Activated CD4-positive, alpha-beta T cell treated with anti-CD3 and anti-CD28 coated beads, Interleukin-2, amount 10 ng/mL, durations not matched to agents 7 days and 5 days (primary cell): ENCODE measurements around the gene MINDY4. TPM values are rescaled to one million over a fixed set of nuclear protein-coding genes. Genes with fewer than 3 reads are reported as not detected.
A peak's percentile ranks its signal among the peaks of the same experiment; 100 is the strongest.

ENCODE experiments used
- CTCF ChIA-PET: fragments of 350-600 bp; sonication (Branson Sonifier 250); formaldehyde crosslinking; loops from one replicate; lab custom pipeline; 2021; ENCODE audit warnings: antibody characterized with exemption; lab: Charles Lee
- POLR2A ChIA-PET: fragments of 350-600 bp; sonication (Branson Sonifier 250); formaldehyde crosslinking; loops from one replicate; lab custom pipeline; 2021; ENCODE audit warnings: antibody characterized with exemption; lab: Charles Lee
- DNase-seq: peaks from one replicate; pipeline ENCODE4 v3.0.0-alpha.2; 2020
- H3K27ac Mint-ChIP-seq: one replicate; pipeline ENCODE4 v1.8.0; 2021; ENCODE audit warnings: mild to moderate bottlenecking, moderate library complexity, mixed read lengths
- H3K27me3 Mint-ChIP-seq: one replicate; pipeline ENCODE4 v1.8.0; 2021; ENCODE audit warnings: mixed read lengths
- H3K36me3 Mint-ChIP-seq: one replicate; pipeline ENCODE4 v1.8.0; 2021; ENCODE audit warnings: low read depth, mixed read lengths
- H3K4me1 Mint-ChIP-seq: one replicate; pipeline ENCODE4 v1.8.0; 2021; ENCODE audit warnings: mixed read lengths
- H3K4me3 Mint-ChIP-seq: one replicate; pipeline ENCODE4 v1.8.0; 2021; ENCODE audit warnings: mild to moderate bottlenecking, moderate library complexity, mixed read lengths
- H3K9me3 Mint-ChIP-seq: one replicate; pipeline ENCODE4 v1.8.0; 2021; ENCODE audit warnings: mixed read lengths
- total RNA-seq, 2 experiments: library from RNA; stranded (reverse); gene quantifications; one replicate each; pipeline ENCODE4 v1.2.3, GENCODE V29; 2021

MINDY4 gene
- total RNA-seq, 2 experiments from 2014 or later: 1.3 to 1.8 TPM

DNA sequence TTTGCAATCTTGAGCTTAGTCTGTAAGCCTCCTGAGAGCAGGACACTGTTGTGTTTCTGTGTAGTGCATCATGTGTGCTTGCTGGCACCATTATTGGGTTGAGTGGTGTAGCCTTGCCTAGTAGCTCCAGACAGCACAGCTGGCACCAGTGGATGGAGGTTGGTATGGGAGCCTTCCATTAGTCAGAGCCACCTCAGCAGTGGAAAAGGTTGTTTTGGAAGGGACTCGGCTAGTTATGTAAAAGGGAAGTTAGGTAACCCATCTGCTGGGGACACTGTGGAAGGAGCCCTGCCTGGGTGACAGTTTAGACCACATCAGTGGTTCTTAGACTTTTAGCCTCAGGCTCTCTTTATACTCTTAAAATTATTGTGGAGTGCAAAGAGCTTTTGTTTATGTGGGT lies 16.3 kb downstream of the MINDY4 start:
- no peak overlapping the region for H3K4me3 Mint-ChIP-seq

GRCh38 chr7:30788640-30789333 lies 17.6 kb downstream of the MINDY4 start:
- Mint-ChIP-seq H3K4me3 (no peak overlapping the region), H3K27ac (no peak overlapping the region), H3K4me1 (no peaks in the 10 kb centered on the region), H3K27me3 (no peaks in the 10 kb centered on the region), H3K36me3 (no peaks in the 10 kb centered on the region), H3K9me3 (no peaks in the 10 kb centered on the region)
- DNase-seq: no peak
- POLR2A ChIA-PET: no interaction called here
- CTCF ChIA-PET: no interaction called here

More for the DNA sequence above, 16.3 kb downstream of the MINDY4 start:
- CTCF ChIA-PET: no interaction called here
- POLR2A ChIA-PET: no interaction called here
- Mint-ChIP-seq H3K27ac (no peak overlapping the region), H3K9me3 (no peaks in the 10 kb centered on the region), H3K36me3 (no peaks in the 10 kb centered on the region), H3K4me1 (no peaks in the 10 kb centered on the region), H3K27me3 (no peaks in the 10 kb centered on the region)
- no peak for DNase-seq

DNA sequence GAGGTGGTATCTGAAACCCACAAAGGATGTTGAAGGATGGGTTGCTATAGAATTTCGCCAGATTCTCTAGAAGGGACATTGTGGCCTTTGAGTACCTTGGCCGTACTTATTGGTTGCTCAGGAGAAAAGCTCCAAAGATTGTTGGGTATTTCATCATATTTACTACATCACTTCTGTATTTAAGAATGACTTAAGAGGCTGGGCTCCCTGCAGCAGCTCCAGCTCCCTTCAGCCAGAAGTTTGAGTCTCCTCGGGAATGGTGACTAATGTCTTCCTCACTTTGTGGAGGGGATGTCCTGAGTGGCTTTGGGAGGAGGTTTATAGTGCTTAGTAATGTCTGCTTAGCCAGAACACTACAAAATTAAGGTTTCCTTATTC lies 18.1 kb downstream of the MINDY4 start:
- no peak for DNase-seq
- H3K4me3 Mint-ChIP-seq: no peak overlapping the region
- H3K4me1 Mint-ChIP-seq: no peaks in the 10 kb centered on the region
- no peaks in the 10 kb centered on the region for H3K9me3 Mint-ChIP-seq
- no peaks in the 10 kb centered on the region for H3K36me3 Mint-ChIP-seq
- no peak overlapping the region for H3K27ac Mint-ChIP-seq
- POLR2A ChIA-PET: no interaction called here
- CTCF ChIA-PET: no interaction called here
- H3K27me3 Mint-ChIP-seq: no peaks in the 10 kb centered on the region

DNA sequence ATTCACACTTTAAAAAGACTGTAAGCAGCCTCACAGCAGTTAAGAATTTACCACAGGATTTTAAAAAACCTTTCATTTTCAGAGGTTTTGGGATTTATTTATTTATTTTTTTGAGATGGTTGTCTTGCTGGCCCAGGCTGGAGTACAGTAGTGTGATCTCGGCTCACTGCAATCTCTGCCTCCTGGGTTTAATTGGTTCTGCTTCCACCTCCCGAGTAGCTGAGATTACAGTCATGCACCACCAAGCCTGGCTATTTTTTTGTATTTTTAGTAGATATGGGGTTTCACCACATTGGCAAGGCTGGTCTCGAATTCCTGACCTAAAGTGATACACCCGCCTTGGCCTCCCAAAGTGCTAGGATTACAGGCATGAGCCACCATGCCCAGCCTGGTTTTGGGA lies 19.1 kb downstream of the MINDY4 start:
- H3K27me3 Mint-ChIP-seq: no peaks in the 10 kb centered on the region
- H3K36me3 Mint-ChIP-seq: no peaks in the 10 kb centered on the region
- peaks cover 2% of the 10 kb centered on the region for H3K4me1 Mint-ChIP-seq
- ChIA-PET POLR2A (no interaction called here), CTCF (no interaction called here)
- H3K4me3 Mint-ChIP-seq: no peak overlapping the region
- no peaks in the 10 kb centered on the region for H3K9me3 Mint-ChIP-seq
- no peak overlapping the region for H3K27ac Mint-ChIP-seq
- DNase-seq: no peak

DNA sequence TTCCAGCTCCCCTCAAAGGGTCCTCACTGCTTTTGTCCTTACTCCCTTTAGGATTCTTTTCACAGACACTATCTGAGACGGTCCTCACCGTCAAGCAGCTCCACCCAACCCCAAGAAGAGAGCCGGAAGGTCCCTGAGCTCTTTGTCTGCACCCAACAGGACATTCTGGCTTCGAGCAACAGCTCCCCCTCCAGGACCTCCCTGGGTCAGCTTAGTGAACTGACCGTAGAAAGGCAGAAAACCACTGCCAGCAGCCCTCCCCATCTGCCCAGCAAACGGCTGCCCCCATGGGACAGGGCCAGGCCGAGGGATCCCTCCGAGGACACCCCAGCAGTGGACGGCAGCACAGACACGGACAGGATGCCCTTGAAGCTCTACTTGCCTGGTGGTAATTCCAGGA lies 19.9 kb downstream of the MINDY4 start:
- H3K36me3 Mint-ChIP-seq: no peaks in the 10 kb centered on the region
- CTCF ChIA-PET: interaction anchor here (1.3 kb wide), 1 partner anchor 49 kb away, joined by 3 read pairs; no protein-coding TSS in a partner anchor

DNA sequence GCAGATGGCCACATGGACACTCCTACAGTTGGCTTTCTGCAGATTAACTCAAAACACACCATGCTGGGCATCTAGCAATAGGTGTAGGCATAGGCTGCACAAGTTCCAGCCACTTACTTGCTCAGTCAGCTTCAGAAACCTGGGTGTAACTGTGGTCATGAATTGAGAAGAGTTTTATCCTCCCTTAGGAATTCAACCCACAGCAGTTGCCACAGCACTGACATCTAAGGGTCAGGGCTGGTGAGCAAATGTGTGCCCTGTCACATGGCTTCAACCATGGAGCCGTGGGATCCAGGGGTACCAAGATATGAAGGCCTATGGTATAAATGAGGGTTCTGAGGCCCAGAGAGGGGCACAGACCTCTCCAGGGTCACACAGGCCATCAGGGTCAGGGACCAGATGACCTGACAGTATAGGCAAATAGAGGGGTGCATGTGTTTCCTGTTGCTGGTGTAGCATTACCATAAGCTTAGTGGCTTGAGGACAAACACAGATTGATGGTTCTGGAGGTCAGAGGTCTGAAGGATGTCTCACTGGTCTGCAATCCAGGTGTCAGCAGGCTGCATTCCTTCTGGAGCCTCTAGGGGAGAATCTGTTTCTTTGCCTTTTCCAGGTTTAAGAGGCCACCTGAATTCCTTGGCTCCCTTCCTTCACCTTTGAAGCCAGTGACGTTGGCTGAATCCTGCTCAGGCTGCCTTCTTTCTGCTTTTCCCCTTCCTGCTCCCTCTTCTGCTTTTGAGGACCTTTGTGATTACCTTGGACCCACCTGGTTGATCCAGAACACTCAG lies 24.1 kb downstream of the MINDY4 start:
- Mint-ChIP-seq H3K36me3 (no peaks in the 10 kb centered on the region), H3K27me3 (no peaks in the 10 kb centered on the region), H3K9me3 (no peaks in the 10 kb centered on the region), H3K4me1 (peaks cover 26% of the 10 kb centered on the region), H3K4me3 (no peak overlapping the region), H3K27ac (peak overlapping the region; percentile 81)
- ChIA-PET CTCF (interaction anchor here (1.3 kb wide), 1 partner anchor 18 kb away, joined by 4 read pairs; no protein-coding TSS in a partner anchor), POLR2A (no interaction called here)
- DNase-seq: no peak

More for the DNA sequence above, 19.9 kb downstream of the MINDY4 start:
- no peaks in the 10 kb centered on the region for H3K9me3 Mint-ChIP-seq
- no peak for DNase-seq
- H3K4me3 Mint-ChIP-seq: no peak overlapping the region
- POLR2A ChIA-PET: no interaction called here
- no peaks in the 10 kb centered on the region for H3K27me3 Mint-ChIP-seq
- peaks cover 9% of the 10 kb centered on the region for H3K4me1 Mint-ChIP-seq
- H3K27ac Mint-ChIP-seq: no peak overlapping the region

DNA sequence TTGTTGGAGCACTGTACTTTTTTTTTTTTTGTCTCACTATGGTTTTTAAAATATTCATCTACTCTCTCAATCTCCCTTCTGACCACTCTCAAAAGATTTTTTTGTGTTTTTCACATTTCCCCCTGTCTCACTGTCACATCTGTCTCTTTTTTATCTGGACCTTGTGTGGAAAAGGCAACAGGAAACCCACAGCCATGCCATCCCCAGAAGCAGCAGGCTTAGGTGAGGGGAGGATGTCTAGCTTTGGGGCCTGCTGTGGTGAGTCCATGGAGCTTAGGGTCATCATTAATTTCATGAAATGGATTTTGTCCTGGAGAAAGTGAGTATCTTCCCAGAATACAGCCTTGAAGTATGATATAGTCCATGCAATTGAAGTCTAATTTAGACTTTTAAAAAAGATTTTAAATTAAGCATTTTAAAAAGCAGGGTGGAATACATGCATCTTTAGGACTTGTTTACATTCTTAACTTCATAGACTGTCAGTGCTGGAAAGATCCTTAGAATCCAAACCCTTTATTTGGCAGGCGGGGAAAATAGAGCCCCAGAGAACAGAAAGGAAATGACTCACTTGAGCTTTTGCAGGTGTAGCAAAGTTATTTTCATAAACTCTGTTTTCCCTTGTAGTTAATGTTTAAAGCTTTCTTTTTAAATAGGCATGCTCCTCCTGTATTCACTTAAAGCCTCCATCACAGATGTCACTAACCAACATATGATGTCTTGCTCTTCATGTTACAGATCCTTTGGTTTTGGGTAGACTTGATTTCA lies 25.1 kb downstream of the MINDY4 start:
- H3K4me1 Mint-ChIP-seq: peaks cover 28% of the 10 kb centered on the region
- DNase-seq: peak; percentile 12
- no peaks in the 10 kb centered on the region for H3K36me3 Mint-ChIP-seq
- peak overlapping the region; percentile 16 for H3K4me3 Mint-ChIP-seq
- peak overlapping the region; percentile 81 for H3K27ac Mint-ChIP-seq
- no peaks in the 10 kb centered on the region for H3K9me3 Mint-ChIP-seq
- no peaks in the 10 kb centered on the region for H3K27me3 Mint-ChIP-seq
- POLR2A ChIA-PET: interaction anchor here (0.6 kb wide), 1 partner anchor 68 kb away, joined by 3 read pairs; no protein-coding TSS in a partner anchor
- CTCF ChIA-PET: interaction anchor here (0.8 to 1.3 kb wide), 2 partner anchors 19 to 182 kb away, joined by 4 read pairs; no protein-coding TSS in a partner anchor

DNA sequence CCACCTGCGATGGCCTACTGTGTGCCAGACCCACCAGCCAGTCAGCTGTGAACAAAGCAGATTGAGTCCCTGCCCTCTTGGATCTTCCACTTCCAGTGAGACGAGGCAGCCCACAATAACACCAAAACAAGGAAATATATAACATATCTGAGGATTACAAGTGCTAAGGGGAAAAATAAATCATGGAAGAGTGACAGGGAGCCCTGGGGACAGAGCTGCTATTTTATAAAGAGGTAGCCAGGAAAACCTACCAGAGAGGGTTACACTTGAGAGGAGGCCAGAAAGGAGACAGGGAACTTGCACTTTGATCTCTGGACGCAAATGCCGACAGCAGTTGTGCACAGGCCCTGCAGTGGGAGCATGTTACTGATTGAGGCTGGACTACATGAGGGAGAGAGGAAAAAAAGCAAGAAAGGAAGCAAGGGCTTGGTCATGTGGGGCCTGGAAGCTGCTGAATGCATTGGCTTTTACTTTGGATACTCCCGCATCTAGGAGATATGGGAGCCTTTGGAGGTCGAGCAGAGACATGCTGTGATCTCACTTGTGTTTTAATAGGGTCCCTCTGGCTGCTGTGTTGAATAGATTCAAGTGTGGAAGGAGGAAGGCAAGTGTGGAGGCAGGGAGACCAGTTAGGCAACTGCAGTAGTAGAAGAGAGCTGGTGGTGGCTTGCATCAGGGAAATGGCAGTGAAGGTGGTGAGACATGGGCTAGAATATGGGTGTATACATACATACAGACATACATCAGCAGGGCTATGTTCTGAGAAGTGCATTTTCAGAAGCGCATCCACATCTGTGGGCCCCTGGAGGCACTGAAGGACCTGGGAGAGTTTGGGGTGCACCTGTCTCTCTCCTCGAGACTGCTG lies 26.2 kb downstream of the MINDY4 start:
- H3K36me3 Mint-ChIP-seq: no peaks in the 10 kb centered on the region
- CTCF ChIA-PET: interaction anchor here (0.7 kb wide), 1 partner anchor 141 kb away, joined by 3 read pairs; no protein-coding TSS in a partner anchor
- POLR2A ChIA-PET: interaction anchor here (0.6 kb wide), 1 partner anchor 69 kb away, joined by 3 read pairs; no protein-coding TSS in a partner anchor

GRCh38 chr7:30799206-30799975 lies 28.2 kb downstream of the MINDY4 start:
- Mint-ChIP-seq H3K4me3 (no peak overlapping the region), H3K27me3 (no peaks in the 10 kb centered on the region), H3K27ac (no peak overlapping the region), H3K9me3 (no peaks in the 10 kb centered on the region), H3K4me1 (peaks cover 30% of the 10 kb centered on the region), H3K36me3 (no peaks in the 10 kb centered on the region)
- no peak for DNase-seq
- ChIA-PET POLR2A (no interaction called here), CTCF (interaction anchor here (0.8 to 1.2 kb wide), 2 partner anchors 24 to 323 kb away, joined by 3 to 4 read pairs; no protein-coding TSS in a partner anchor)

More for the DNA sequence above, 26.2 kb downstream of the MINDY4 start:
- Mint-ChIP-seq H3K4me3 (no peak overlapping the region), H3K27me3 (no peaks in the 10 kb centered on the region), H3K27ac (no peak overlapping the region), H3K4me1 (peaks cover 30% of the 10 kb centered on the region), H3K9me3 (no peaks in the 10 kb centered on the region)
- no peak for DNase-seq

DNA sequence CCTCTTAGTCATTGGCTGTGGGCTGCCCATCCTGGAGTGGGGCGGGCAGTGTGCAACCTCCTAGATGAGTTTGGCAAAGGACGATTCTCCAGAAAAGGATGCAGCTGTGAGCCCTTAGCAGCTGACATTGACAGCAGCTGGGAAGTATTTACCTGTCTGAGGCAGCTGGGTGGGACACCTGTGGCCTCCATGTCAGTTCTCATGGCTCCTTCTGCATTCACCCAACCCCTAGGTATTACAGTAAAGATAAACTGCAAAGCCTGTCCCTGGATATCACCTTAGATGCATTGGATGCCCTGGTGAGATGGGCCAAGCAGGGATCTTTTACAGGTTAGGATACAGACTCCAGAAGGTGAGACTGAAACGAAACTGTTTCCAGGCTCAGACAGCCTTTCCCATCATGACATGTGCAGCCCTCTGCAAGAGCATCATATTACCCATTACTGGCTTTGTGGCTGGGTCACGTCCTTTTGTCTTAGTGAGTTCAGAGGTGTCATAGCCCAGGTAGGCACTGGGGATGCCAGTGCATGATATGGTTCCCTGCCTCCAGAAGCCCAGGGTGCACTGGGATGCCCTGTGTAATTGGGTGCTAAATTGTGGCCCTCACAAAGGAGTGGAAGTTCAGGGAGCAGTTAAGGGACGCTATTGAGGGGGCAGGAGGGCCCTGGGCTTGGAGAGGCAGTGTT lies 28.9 kb downstream of the MINDY4 start:
- no peaks in the 10 kb centered on the region for H3K36me3 Mint-ChIP-seq
- ChIA-PET POLR2A (no interaction called here), CTCF (interaction anchor here (0.8 to 1.2 kb wide), 2 partner anchors 25 to 322 kb away, joined by 3 to 4 read pairs; no protein-coding TSS in a partner anchor)
- H3K27me3 Mint-ChIP-seq: no peaks in the 10 kb centered on the region
- no peak for DNase-seq
- H3K9me3 Mint-ChIP-seq: no peaks in the 10 kb centered on the region
- H3K4me3 Mint-ChIP-seq: no peak overlapping the region
- H3K27ac Mint-ChIP-seq: no peak overlapping the region
- H3K4me1 Mint-ChIP-seq: peaks cover 30% of the 10 kb centered on the region

- ChIA-PET CTCF (interaction anchor here (1.2 to 1.4 kb wide), 2 partner anchors 174 to 183 kb away, joined by 5 to 7 read pairs; no protein-coding TSS in a partner anchor), POLR2A (no interaction called here)
- DNase-seq: peak; percentile 58
- H3K27ac Mint-ChIP-seq: no peak overlapping the region
- peaks cover 23% of the 10 kb centered on the region for H3K4me1 Mint-ChIP-seq
- no peaks in the 10 kb centered on the region for H3K9me3 Mint-ChIP-seq
- no peak overlapping the region for H3K4me3 Mint-ChIP-seq
- H3K27me3 Mint-ChIP-seq: no peaks in the 10 kb centered on the region
- H3K36me3 Mint-ChIP-seq: no peaks in the 10 kb centered on the region
These were observed 29.6 kb downstream of the MINDY4 start for GRCh38 chr7:30800785-30801252.
